Activated T-cell treated with anti-CD3 and anti-CD28 coated beads, Interleukin-2, amount 50 U/mL, for 72 hours (primary cell): ENCODE measurements around the gene SURF6. TPM values are rescaled to one million over a fixed set of nuclear protein-coding genes. Genes with fewer than 3 reads are reported as not detected.

Source experiments
- total RNA-seq, 2 donors: library from RNA; stranded (reverse); gene quantifications; one replicate each; pipeline ENCODE4 v1.2.3, GENCODE V29; 2022

SURF6 gene
- total RNA-seq, 2 donors from 2014 or later = 13.7 to 14.0 TPM

Other genes starting within 250 kb of the SURF6 start
- gene RALGDS, start 214.9 kb downstream of the SURF6 start, total RNA-seq = 10 to 100 TPM; 50.7 to 78.2 TPM
- gene GBGT1, start 172.3 kb downstream of the SURF6 start, total RNA-seq = 1 to 10 TPM in 1 of 2 donors, under 1 TPM in 1; 0.86 to 2.0 TPM
- gene OBP2B, start 126.9 kb downstream of the SURF6 start, total RNA-seq = not detected
- not detected for gene ABO, start 61.0 kb downstream of the SURF6 start, total RNA-seq
- 10 to 100 TPM; 27.4 to 31.5 TPM for gene MED22, start 11.9 kb upstream of the SURF6 start, total RNA-seq
- 1,000 to 10,000 TPM; 2,529 to 2,856 TPM for gene RPL7A, start 12.0 kb upstream of the SURF6 start, total RNA-seq
- 10 to 100 TPM; 32.7 to 33.4 TPM for gene SURF1, start 20.3 kb upstream of the SURF6 start, total RNA-seq
- 10 to 100 TPM; 14.7 to 19.9 TPM for gene SURF2, start 20.4 kb upstream of the SURF6 start, total RNA-seq
- gene SURF4, start 39.9 kb upstream of the SURF6 start, total RNA-seq = 100 to 1,000 TPM; 426 to 494 TPM
- 1 to 10 TPM in 1 of 2 donors, under 1 TPM in 1; 0.88 to 1.3 TPM for gene STKLD1, start 40.2 kb upstream of the SURF6 start, total RNA-seq
- 10 to 100 TPM; 22.9 to 25.0 TPM for gene REXO4, start 81.8 kb upstream of the SURF6 start, total RNA-seq
- gene ADAMTS13, start 86.2 kb upstream of the SURF6 start, total RNA-seq = 1 to 10 TPM; 3.9 to 4.7 TPM
- 1 to 10 TPM; 1.3 to 2.8 TPM for gene CACFD1, start 123.8 kb upstream of the SURF6 start, total RNA-seq
- gene SLC2A6, start 142.9 kb upstream of the SURF6 start, total RNA-seq = 1 to 10 TPM; 2.0 to 2.6 TPM
- not detected for gene MYMK, start 188.8 kb upstream of the SURF6 start, total RNA-seq
- under 1 TPM; 0.07 to 0.17 TPM for gene ADAMTSL2, start 198.5 kb upstream of the SURF6 start, total RNA-seq